ENCODE measurements around the gene DGKH.
"Not testable (repeated sequence)": the region's sequence is repeated elsewhere in the genome, so short reads cannot be mapped to it uniquely, and the experiment has no call there.

The DGKH gene

DNA sequence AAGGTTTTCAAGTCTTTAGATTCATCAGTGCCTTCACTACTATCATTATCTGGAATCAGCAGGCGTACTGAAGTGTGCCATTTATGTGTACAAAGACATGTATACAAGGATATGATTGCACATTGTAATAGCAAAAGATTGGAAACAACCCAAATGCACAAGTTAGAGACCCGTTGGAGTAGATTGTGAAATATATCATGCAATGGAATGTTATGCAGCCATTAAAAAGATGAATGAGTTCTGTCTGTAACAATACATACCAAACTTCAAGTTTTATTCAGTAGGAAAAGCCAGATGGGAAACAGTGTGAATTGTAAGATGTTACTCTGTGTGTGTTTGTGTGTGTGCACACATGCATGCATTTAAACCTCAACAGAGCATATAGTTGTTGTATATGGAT is 97.9 kb downstream of the DGKH start:
- Histone ChIP-seq H3K4me3 (ENCODE audit: low read length) (no peak overlapping the region), H3K9me3 (ENCODE audit: low read length) (no peaks in the 10 kb centered on the region), H2AFZ (ENCODE audit: low read depth, low read length) (no peak overlapping the region), H3K36me3 (ENCODE audit: insufficient read depth, low read length) (no peaks in the 10 kb centered on the region), H3K27me3 (ENCODE audit: insufficient read depth, low read length) (no peaks in the 10 kb centered on the region), H3K4me1 (ENCODE audit: insufficient read depth, low read length) (peaks cover 8% of the 10 kb centered on the region)

DNA sequence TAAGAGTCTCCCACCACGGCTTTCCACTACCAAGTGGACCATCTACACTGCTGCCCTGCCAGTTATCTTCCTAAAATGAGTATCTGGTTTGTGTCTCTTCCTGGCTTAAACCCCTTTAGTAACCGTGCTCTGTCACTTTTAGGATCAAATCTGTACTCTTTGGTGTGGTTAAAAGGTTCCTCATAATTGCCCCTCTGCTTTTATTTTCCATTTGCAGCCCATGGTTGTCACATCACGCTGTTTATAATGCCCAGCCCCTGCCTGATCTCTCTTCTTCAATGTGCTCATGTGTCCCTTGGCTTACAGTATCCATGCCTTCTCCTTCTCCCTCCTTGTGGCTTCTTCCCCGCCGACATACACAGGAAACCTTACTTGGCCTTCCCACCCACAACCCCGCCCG is 100.1 kb downstream of the DGKH start:
- Histone ChIP-seq H3K9me3 (ENCODE audit: low read length) (no peaks in the 10 kb centered on the region), H3K36me3 (ENCODE audit: insufficient read depth, low read length) (no peaks in the 10 kb centered on the region), H3K27me3 (ENCODE audit: insufficient read depth, low read length) (no peaks in the 10 kb centered on the region), H3K4me1 (ENCODE audit: insufficient read depth, low read length) (peaks cover 8% of the 10 kb centered on the region), H3K4me3 (ENCODE audit: low read length) (no peak overlapping the region), H2AFZ (ENCODE audit: low read depth, low read length) (no peak overlapping the region)

DNA sequence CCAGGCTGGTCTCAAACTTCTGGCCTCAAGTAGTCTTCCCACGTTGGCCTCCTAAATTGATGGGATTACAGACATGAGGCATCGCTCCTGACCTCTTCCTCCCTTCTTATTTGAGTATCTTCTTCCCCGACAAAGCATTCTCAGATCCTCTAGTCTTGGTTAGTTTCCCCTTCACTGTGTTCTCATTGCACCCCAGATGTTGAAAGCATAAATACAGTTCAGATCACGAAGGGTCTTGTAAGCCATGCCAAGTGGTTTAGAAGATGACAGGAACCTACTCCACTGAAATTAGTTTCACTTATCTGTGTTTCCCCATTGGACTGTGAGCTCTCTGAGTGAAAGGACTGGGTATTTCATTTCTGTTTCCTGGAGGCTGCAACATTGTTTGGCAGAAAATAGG is 100.7 kb downstream of the DGKH start:
- Histone ChIP-seq H3K4me3 (ENCODE audit: low read length) (no peak overlapping the region), H3K36me3 (ENCODE audit: insufficient read depth, low read length) (no peaks in the 10 kb centered on the region), H3K4me1 (ENCODE audit: insufficient read depth, low read length) (peaks cover 8% of the 10 kb centered on the region), H3K9me3 (ENCODE audit: low read length) (no peaks in the 10 kb centered on the region), H3K27me3 (ENCODE audit: insufficient read depth, low read length) (no peaks in the 10 kb centered on the region), H2AFZ (ENCODE audit: low read depth, low read length) (no peak overlapping the region)

DNA sequence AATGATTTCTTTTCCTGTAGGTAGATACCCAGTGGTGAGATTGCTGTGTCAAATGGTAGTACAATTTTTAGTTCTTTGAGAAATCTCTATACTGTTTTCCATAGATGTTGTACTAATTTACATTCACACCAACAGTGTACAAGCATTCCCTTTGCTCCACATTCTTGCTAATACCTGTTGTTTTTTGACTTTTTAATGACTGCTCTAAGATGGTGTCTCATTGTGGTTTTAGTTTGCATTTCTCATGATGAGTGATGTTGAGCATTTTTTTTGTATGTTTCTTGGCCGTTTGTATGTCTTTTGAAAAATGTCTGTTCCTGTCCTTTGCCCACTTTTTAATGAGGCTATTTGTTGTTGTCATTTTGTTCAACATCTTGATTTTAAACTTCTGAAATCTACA is 103.3 kb downstream of the DGKH start:
- H3K4me1 ChIP-seq (ENCODE audit: insufficient read depth, low read length), result peaks cover 8% of the 10 kb centered on the region
- H3K4me3 ChIP-seq (ENCODE audit: low read length), result no peak overlapping the region
- no peaks in the 10 kb centered on the region for H3K27me3 ChIP-seq (ENCODE audit: insufficient read depth, low read length)
- no peak overlapping the region for H2AFZ ChIP-seq (ENCODE audit: low read depth, low read length)
- peaks cover 4% of the 10 kb centered on the region for H3K36me3 ChIP-seq (ENCODE audit: insufficient read depth, low read length)
- no peaks in the 10 kb centered on the region for H3K9me3 ChIP-seq (ENCODE audit: low read length)

DNA sequence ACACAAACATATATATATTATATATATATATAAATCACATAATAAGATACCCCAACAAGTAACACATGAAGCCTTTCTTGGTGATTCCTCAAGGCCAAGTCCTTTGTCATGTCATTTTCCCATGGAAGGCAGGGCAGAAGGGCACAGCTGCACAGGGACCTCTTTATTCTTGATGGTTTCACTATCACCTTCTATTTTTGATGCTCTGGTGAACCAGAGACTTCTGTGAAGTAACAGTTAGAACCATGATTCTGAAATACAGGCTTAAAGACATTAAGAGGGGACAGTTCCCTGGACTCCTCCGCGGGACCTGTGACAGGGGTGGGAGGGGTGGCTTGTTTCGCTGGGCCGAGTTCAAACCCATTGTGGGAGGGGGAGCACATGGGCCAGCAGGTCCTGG is 104.0 kb downstream of the DGKH start:
- Histone ChIP-seq H3K4me1 (ENCODE audit: insufficient read depth, low read length) (peaks cover 8% of the 10 kb centered on the region), H3K9me3 (ENCODE audit: low read length) (no peaks in the 10 kb centered on the region), H2AFZ (ENCODE audit: low read depth, low read length) (no peak overlapping the region), H3K27me3 (ENCODE audit: insufficient read depth, low read length) (no peaks in the 10 kb centered on the region), H3K36me3 (ENCODE audit: insufficient read depth, low read length) (peaks cover 4% of the 10 kb centered on the region), H3K4me3 (ENCODE audit: low read length) (no peak overlapping the region)

DNA sequence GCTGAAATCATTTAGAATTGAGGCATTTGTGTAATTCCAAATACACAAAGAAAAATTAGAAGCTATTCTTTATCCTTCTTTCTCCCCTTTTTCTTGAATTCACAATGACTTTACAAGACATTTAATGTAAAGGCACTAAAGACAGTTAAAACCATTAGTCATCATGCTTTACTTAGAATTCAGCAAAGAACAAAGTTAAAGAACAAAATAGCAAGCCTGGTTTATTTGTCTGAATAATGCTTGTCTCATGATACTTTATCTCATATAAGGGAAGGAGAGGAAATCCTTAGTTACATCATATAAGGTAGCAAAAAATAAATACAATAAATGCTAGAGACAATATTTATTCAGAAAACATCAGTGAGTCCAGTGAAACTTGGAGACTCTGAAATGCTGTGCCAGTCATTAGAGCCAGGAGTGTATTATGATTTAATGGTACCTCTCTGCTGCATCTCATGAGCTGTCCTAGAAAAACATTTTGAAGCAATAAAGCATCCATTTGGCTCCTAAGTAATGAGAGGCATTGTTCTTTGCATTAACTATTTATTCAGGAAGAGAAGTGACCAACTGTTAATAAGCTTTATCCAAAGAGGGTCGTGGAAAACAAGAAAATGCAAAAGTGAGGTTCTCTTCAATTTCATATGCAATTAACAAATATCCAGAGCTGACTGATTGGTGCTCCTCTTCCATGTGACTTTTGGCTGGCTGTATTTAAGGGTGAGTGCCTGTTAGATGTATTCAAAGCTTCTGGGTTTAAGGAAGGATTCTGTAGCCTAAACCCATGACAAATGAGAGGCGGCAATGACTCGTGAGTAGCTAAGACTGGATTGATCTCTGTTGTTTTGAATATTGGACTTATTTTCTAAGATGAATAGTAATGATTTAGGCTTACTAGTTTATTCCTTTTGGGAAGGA is 105.0 kb downstream of the DGKH start:
- no peak overlapping the region for H3K4me3 ChIP-seq (ENCODE audit: low read length)
- no peaks in the 10 kb centered on the region for H3K9me3 ChIP-seq (ENCODE audit: low read length)
- H2AFZ ChIP-seq (ENCODE audit: low read depth, low read length), result no peak overlapping the region
- peaks cover 8% of the 10 kb centered on the region for H3K4me1 ChIP-seq (ENCODE audit: insufficient read depth, low read length)
- H3K36me3 ChIP-seq (ENCODE audit: insufficient read depth, low read length), result peaks cover 4% of the 10 kb centered on the region
- no peaks in the 10 kb centered on the region for H3K27me3 ChIP-seq (ENCODE audit: insufficient read depth, low read length)

DNA sequence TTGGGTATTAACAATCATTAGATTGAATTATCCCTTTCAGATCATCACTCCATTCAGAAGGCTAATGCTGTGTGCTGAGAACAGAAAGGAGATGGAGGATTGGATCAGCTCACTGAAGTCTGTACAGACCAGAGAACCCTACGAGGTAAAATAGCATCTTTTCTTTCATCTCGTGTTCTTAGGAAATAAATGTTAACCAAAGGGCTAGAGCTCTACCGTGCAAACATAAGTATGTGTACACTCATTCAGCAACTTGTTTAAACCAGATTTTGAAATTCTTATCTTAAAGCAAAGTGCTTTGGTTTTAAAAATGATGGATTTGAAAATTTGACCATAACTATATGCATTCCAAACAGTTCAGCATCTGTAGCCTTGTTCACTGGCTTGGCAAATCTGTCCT is 106.8 kb downstream of the DGKH start:
- H2AFZ ChIP-seq (ENCODE audit: low read depth, low read length), result no peak overlapping the region
- no peaks in the 10 kb centered on the region for H3K27me3 ChIP-seq (ENCODE audit: insufficient read depth, low read length)
- H3K9me3 ChIP-seq (ENCODE audit: low read length), result no peaks in the 10 kb centered on the region
- no peak overlapping the region for H3K4me3 ChIP-seq (ENCODE audit: low read length)
- peaks cover 14% of the 10 kb centered on the region for H3K36me3 ChIP-seq (ENCODE audit: insufficient read depth, low read length)
- H3K4me1 ChIP-seq (ENCODE audit: insufficient read depth, low read length), result no peaks in the 10 kb centered on the region

DNA sequence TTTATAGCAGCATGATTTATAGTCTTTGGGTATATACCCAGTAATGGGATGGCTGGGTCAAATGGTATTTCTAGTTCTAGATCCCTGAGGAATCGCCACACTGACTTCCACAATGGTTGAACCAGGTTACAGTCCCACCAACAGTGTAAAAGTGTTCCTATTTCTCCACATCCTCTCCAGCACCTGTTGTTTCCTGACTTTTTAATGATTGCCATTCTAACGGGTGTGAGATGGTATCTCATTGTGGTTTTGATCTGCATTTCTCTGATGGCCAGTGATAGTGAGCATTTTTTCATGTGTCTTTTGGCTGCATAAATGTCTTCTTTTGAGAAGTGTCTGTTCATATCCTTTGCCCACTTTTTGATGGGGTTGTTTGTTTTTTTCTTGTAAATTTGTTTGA is 114.9 kb downstream of the DGKH start:
- not testable (repeated sequence) for H3K9me3 ChIP-seq (ENCODE audit: low read length); H3K4me1 ChIP-seq (ENCODE audit: insufficient read depth, low read length); H2AFZ ChIP-seq (ENCODE audit: low read depth, low read length); H3K27me3 ChIP-seq (ENCODE audit: insufficient read depth, low read length); H3K4me3 ChIP-seq (ENCODE audit: low read length)
- H3K36me3 ChIP-seq (ENCODE audit: insufficient read depth, low read length), result peaks cover 13% of the 10 kb centered on the region

DNA sequence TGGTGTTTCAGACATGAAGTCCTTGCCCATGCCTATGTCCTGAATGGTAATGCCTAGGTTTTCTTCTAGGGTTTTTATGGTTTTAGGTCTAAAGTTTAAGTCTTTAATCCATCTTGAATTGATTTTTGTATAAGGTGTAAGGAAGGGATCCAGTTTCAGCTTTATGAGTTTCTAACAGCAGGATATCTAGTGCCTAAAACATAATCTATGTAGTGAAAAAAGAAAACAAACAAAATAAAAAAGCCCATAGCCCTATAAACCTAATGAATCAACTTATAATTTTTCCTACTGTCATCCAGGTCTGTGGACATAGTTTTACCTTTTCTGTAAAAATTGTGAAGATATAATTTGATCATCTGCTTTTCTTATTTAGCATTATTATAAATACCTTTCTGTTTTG is 115.5 kb downstream of the DGKH start:
- H3K4me3 ChIP-seq (ENCODE audit: low read length); H3K4me1 ChIP-seq (ENCODE audit: insufficient read depth, low read length); H3K27me3 ChIP-seq (ENCODE audit: insufficient read depth, low read length); H3K9me3 ChIP-seq (ENCODE audit: low read length); H2AFZ ChIP-seq (ENCODE audit: low read depth, low read length): not testable (repeated sequence)
- H3K36me3 ChIP-seq (ENCODE audit: insufficient read depth, low read length), result peaks cover 12% of the 10 kb centered on the region

DNA sequence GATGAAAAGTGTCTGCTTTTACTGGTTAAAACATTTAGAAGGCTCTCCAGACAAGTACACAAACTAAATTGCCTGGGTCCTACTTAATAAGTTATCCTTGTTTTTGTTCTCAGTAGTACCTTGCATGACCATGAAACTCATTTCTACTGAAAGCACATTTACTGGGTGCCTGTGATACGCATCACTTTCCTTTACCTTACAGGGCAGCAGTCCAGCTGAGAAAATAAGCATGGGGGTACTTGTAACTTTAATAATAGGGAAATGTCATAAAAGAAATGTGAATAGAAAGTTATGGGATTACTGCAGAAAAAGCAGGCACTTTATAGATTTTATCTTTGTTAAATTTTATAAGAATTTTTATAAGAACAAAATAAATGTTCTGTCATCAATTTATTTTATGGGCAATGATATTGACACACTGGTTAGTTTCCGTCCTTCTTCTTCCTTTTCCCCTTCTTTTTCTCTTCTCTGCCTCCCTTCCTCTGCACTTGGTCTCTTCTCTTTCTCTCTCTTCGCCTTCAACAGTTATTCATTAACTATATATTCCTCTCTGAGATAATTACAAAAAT is 116.2 kb downstream of the DGKH start:
- Histone ChIP-seq H3K36me3 (ENCODE audit: insufficient read depth, low read length) (peaks cover 12% of the 10 kb centered on the region), H2AFZ (ENCODE audit: low read depth, low read length) (no peak overlapping the region), H3K4me3 (ENCODE audit: low read length) (no peak overlapping the region), H3K27me3 (ENCODE audit: insufficient read depth, low read length) (no peaks in the 10 kb centered on the region), H3K4me1 (ENCODE audit: insufficient read depth, low read length) (no peaks in the 10 kb centered on the region), H3K9me3 (ENCODE audit: low read length) (no peaks in the 10 kb centered on the region)

DNA sequence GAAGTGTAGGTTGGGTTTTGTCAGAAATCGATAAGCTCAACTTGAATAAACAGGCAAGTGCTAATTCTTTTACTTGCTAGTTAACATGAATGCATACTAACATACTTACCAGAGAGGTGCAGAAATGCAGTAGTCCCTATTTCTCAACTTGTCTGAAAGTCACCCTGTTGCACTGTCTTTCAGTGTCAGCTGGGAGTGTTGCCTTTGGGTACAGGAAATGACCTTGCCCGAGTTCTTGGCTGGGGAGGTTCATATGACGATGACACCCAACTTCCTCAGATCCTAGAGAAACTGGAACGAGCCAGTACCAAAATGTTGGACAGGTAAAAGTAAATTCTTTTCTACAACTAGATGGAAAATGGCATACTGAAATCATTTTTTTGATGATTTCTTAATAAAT is 120.0 kb downstream of the DGKH start:
- Histone ChIP-seq H3K27me3 (ENCODE audit: insufficient read depth, low read length) (no peaks in the 10 kb centered on the region), H3K9me3 (ENCODE audit: low read length) (no peaks in the 10 kb centered on the region), H2AFZ (ENCODE audit: low read depth, low read length) (no peak overlapping the region), H3K4me1 (ENCODE audit: insufficient read depth, low read length) (peaks cover 3% of the 10 kb centered on the region), H3K36me3 (ENCODE audit: insufficient read depth, low read length) (peaks cover 3% of the 10 kb centered on the region), H3K4me3 (ENCODE audit: low read length) (no peak overlapping the region)

DNA sequence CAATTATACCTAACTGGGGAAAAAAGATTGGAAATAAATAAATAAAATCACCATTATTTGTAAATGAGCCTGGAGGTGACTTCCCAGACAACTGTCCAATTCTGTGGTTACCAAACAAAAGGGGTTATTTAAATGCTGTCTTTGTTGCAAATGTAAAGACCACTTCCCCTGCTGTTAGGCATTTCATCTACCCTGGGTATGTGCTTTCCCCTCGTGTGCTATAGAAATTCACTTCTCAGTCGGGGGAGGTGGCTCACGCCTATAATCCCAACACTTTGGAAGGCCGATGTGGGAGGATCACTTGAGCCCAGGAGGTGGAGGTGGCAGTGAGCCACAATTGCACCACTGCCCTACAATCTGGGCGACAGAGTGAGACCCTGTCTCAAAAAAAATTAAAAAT is 121.6 kb downstream of the DGKH start:
- H3K36me3 ChIP-seq (ENCODE audit: insufficient read depth, low read length), result peaks cover 8% of the 10 kb centered on the region
- no peaks in the 10 kb centered on the region for H3K27me3 ChIP-seq (ENCODE audit: insufficient read depth, low read length)
- H3K4me3 ChIP-seq (ENCODE audit: low read length), result no peak overlapping the region
- no peak overlapping the region for H2AFZ ChIP-seq (ENCODE audit: low read depth, low read length)
- H3K4me1 ChIP-seq (ENCODE audit: insufficient read depth, low read length), result peaks cover 3% of the 10 kb centered on the region
- no peaks in the 10 kb centered on the region for H3K9me3 ChIP-seq (ENCODE audit: low read length)

DNA sequence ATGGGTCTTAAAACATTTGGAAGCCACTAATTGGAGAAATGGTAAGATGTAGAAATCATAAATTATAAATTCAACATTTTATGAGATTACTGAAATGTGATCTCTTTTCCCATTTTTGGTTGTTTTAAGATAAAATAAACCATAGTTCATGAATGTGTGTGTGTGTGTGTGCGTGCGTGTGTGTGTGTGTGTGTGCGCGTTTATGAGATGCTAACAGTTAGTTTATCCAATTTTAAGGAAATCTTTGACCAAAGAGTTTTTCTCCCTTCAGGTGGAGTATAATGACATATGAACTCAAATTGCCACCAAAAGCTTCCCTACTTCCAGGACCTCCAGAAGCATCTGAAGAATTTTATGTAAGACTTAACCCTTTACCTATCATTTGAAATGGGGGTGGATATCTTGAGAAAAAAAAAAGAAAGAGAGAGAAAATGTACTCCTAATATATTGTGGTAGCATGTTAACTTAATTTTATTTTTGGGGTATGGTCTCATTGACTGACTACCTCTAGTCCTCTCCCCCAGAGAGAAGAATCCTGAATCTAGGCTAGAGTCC is 125.4 kb downstream of the DGKH start:
- Histone ChIP-seq H3K36me3 (ENCODE audit: insufficient read depth, low read length) (peaks cover 8% of the 10 kb centered on the region), H3K9me3 (ENCODE audit: low read length) (no peaks in the 10 kb centered on the region), H3K4me3 (ENCODE audit: low read length) (no peak overlapping the region), H3K27me3 (ENCODE audit: insufficient read depth, low read length) (no peaks in the 10 kb centered on the region), H3K4me1 (ENCODE audit: insufficient read depth, low read length) (peaks cover 3% of the 10 kb centered on the region), H2AFZ (ENCODE audit: low read depth, low read length) (no peak overlapping the region)

All from neuron (in vitro differentiated cells).